HG03342 (cell line): ENCODE data around the gene TNFRSF14.
"Not testable (repeated sequence)": the region's sequence is repeated elsewhere in the genome, so short reads cannot be mapped to it uniquely, and the experiment has no call there.

ENCODE experiments used
- ATAC-seq: cut with Tn5 transposase; IDR thresholded peaks from one replicate; pipeline ENCODE4 v1.9.1; 2021; ENCODE audit warnings: mild to moderate bottlenecking, moderate library complexity; ENCODE audit not compliant: unreplicated experiment

Gene TNFRSF14

DNA sequence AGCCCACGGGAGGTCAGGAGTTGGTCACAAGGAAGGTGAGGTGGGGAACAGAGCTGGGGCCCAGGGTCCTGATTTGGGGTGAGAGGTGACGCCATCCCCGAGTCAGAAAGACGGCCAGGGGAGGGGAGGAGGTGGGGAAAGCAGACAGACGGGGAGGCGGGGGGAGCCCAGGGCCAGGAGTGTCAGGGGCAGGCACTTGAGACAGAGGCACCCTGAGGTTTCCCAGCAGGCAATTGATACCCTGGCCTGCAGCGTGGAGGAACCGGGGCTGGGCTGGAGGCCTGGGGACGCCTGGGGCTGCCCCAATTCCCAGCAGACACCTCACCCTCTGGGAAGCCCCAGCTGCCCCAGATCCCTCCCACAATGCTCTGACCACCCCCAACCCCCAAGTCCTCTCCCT, 3.1 kb upstream of the TNFRSF14 start:
- ATAC-seq: not testable (repeated sequence)

GRCh38 chr1:2553871-2554620, 2.1 kb upstream of the TNFRSF14 start:
- ATAC-seq: no peak

DNA sequence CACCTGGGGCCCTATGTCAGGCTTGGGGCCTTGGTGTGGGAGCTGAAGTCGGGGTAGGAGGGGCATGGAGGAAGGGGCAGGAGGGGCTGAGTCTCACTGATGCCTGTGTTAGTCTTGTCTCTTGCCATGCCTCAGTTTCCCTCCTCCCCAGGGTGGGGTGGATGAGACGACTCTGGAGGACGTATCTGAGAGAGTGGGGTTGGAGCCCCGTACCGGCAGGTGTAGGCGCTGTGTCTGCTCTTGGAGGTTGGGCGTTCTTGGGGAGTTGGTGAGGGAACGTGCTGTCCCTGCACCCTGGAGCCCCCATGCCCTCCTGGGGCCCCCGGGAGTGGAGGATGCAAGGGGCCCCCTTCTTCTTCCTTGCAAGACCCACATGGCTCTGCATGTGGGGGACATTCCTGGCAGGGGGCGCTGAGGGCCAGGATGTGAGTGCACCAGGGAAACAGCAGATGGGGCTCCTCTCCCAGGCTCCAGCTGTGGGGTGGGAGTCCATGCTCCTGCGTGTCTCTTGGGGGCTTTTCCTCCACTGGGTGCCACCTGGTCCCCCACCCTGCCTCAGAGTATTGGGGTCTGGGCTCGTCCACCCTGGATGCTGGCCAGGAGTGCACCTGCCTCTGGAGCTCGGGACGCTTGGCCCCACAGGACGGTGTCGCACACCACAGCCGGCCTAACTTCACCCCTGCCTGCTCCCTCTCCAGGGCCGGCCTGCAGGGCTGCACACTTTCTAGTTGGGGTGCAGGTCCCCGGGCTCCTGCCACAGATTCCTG, 1.4 kb upstream of the TNFRSF14 start:
- no peak for ATAC-seq

- ATAC-seq: peak; percentile 30
These were observed 416 bp upstream of the TNFRSF14 start for GRCh38 chr1:2555634-2556276.

DNA sequence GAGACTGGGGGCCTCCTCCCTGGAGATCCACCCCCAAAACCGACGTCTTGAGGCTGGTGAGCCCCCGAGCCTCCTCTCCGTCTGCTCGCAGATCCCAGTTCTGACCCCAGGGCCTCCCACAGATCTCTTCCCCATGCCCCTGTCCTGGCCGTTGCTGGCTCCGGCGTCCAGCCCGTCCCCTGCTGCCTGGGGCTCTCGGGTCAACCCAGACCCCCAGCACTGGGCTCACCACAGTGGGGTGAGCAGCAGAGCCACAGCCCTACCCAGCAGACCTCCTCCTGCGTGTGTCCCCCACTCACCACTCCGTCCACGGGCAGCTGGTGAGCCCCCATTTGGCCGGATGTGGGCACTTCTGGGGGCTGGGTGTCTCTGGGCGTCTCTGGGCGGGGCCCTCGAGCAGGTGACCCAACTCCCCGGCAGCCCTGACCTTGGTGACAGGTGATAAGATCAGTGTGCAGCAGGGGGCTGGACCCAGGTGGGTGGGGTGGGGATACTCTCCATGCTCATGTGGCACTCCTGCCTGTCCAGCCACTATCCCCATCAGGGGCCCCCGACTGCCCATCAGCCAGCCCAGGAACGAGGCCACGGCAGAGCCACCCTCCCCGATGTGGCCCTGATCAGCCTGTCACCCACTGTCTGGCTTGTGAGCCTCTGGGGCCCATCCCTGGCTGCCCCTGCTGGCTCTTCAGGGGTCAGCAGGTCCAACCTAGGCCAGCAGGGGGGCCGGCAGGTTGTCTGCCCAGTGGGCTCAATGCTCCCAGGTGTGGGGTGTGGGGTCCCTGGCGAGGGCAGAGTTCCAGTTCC, 709 bp downstream of the TNFRSF14 start:
- ATAC-seq: peak; percentile 14

DNA sequence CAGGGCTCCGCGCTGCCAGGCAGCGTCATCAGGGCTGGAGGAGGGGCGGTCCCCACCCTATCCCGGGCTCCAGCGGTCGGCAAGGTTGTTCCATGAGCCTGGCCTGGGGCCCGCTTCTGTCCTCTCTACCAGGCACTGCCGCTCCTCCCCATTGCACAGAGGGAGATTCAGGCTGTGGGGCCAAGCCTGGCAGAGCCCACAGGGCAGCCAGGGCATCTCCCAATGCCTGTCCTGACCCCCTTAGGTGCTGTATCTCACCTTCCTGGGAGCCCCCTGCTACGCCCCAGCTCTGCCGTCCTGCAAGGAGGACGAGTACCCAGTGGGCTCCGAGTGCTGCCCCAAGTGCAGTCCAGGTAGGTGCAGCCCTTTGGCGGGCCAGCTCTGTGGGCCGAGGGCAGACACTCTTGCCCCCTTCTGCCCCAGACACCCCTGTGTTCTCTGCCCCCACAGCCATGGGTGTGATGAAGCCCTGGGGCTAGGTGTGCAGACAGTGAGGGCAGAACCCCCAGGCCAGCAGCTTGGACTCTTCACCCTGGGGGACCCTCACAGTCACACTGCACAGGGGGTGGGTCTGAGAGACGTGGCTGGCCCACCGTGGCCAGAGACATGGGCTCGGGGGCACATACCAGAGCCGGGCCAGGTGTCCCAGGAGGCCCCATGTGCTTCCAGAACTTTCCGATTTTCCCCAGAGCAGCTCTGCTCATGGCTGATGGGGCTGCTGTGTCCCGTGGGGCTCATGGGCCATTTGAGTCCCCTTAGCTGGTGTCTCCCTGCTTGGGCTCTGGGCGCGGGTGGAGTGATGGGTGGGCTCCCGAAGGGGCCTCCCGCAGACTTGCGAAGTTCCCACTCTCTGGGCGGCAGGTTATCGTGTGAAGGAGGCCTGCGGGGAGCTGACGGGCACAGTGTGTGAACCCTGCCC, 1.6 kb downstream of the TNFRSF14 start:
- no peak for ATAC-seq

GRCh38 chr1:2558420-2558819, 2.2 kb downstream of the TNFRSF14 start:
- no peak for ATAC-seq

GRCh38 chr1:2558861-2559260, 2.7 kb downstream of the TNFRSF14 start:
- ATAC-seq: no peak

DNA sequence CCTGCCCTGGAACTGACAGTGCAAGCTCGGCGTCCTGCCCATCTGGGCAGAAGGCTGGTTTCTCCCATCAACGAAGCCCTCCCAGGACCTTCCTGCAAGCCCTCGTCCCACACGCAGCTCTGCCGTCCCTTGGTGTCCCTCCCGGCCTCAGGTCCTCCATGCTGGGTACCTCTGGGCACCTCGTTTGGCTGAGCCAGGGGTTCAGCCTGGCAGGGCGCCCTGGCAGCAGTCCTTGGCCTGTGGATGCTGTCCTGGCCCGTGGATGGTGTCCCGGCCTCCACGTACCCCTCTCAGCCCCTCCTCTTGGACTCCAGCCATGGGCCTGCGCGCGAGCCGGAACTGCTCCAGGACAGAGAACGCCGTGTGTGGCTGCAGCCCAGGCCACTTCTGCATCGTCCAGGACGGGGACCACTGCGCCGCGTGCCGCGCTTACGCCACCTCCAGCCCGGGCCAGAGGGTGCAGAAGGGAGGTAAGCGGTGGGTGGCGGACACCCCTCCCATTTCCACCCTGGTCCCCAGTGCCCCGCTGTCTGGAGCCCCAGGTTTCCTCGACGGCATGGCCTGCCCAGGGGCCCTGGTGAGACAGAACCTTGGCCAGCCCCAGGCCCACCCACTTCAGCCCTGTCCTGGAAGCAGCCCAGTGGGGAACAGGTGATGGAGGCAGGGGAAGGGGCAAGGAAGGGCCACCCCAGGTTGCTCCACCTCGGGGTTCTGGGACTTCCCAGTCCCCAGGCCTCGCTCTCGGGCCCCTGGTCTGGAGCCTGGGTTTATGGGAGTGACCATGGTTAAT, 3.5 kb downstream of the TNFRSF14 start:
- ATAC-seq: no peak

DNA sequence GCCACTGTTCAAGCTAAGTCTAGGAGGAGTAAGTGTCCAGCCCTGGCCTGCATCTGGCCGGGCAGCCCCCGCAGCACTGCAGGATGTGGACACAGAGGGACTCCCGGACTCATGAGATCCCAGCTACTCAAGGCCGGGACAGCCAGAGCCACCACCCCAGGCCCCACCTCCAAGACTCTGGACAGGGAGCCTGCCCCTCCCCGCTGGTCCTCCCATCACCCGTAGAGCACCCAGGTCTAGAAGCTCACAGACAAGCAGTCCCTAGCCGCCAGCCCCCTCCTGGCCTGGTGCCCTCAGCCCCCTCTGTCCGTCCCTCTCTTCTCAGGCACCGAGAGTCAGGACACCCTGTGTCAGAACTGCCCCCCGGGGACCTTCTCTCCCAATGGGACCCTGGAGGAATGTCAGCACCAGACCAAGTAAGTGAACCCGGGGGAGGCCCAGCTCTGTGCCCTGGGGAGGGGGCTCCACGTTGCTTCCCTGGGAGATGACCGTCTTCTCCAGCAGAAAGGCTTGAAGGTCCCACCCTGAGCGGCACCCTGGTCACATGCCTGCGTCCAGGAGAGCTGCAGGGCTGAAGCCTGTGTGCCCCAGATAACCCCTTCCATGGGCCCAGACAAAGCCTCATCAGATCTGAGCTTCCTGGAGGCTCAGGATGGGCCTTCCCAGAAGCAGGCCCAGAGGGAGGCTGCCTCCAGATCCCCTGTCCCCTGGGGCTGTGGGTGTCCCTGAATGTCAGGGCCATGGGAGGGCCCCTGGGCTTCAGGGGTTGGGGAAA, 4.3 kb downstream of the TNFRSF14 start:
- no peak for ATAC-seq

- ATAC-seq: no peak
These were observed 5.3 kb downstream of the TNFRSF14 start for GRCh38 chr1:2561446-2561845.

DNA sequence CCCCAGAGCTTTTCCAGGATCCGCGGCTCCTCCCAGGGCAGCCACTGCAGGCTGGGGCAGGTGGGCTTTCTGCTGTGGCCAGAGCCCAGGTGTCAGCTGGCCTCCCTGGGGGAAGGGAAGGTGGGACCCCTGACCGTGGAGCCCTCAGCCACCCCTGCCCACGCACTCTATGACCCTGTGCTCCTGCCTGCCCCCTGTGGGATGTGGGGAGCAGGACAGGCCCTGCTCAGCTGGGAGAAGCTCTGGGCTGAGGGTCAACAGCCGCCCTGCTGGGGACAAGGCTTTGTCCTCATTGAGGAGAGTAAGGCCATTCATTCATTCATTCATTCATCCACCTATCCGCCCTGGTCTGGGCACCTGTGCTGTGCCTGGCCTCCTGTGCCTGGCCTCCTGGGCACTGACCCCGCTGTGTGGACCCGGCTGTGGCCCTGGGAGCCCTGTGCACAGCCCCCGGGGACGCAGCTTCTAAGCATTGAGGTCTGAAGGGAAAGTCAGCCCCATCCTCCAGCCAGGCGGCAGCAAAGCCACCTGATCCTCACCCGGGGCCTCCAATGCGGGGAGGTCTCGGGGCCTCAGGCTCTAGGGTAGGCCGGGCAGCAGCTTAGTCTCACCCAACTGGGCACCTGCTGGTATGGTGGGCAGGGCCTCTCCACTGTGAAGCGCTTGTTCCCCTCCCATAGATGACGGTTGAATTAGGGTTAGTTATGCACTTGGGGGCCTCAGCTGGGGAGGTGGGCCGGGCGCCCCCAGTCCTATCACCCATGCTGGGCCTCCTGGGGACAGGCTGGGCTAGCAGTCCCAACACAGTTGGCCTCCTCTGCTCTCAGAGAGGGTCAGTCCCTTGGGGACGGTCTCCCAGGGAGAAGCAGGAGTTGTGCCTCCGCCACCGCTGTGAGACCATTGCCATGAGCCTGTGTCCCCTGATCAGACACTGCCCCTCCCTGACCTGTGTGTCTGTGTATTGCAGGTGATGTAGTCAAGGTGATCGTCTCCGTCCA, 6.0 kb downstream of the TNFRSF14 start:
- no peak for ATAC-seq

- ATAC-seq: no peak
These were observed 7.0 kb downstream of the TNFRSF14 start for GRCh38 chr1:2563205-2563604.

GRCh38 chr1:2564006-2564814, 8.0 kb downstream of the TNFRSF14 start:
- no peak for ATAC-seq

DNA sequence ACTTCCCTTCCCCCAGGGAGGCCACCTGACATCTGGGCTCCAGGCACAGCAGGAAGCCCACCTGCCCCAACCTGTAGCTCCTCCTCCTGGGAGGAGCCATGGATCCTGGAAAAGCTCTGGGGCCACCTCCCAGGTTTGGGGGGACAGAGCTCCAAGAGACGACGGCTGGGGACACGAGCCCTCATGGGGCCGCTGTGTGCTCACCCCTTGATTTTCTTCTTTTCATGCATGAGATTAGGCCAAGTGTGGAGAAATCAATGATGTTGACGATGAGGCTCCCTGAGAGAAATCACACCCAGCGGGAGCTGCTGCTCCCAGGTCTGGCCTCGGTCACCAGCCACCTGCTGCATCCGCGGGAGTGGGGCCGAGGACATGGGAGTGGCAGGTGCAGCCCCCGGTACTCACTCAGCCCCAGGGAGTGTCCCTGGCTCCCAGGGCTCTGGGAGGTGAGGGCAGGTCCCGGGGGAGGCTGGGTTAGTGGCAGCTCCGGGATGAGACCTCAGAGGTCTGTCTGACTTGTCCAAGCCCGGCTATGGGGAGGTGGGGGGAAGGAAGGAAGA, 8.7 kb downstream of the TNFRSF14 start:
- ATAC-seq: no peak
